HepG2 (cell line): Measurements from ENCODE around the gene AP4S1. TPM values are rescaled to one million over a fixed set of nuclear protein-coding genes. Genes with fewer than 3 reads are reported as not detected.

Source experiments
- ASH2L ChIP-seq: fragments of 300-600, 200-600 bp; sonication (generic); IDR thresholded peaks from 2 replicates; pipeline ENCODE4 v1.7.0; 2017; ENCODE audit warnings: low read depth, mild to moderate bottlenecking, moderate library complexity, mixed read lengths, low read length; ENCODE audit not compliant: insufficient read length
- BCL6 ChIP-seq: IDR thresholded peaks from 2 replicates; pipeline ENCODE4 v1.6.1; 2016; ENCODE audit warnings: missing genetic modification reagents, missing compliant biosample characterization
- CBFB ChIP-seq: sonication (generic); formaldehyde crosslinking; IDR thresholded peaks from 2 replicates; pipeline ENCODE4 v1.4.0; 2020; ENCODE audit warnings: missing genetic modification reagents
- GATAD2A ChIP-seq: IDR thresholded peaks from 2 replicates; pipeline ENCODE4 v1.6.1; 2016
- KAT8 ChIP-seq: IDR thresholded peaks from 2 replicates; pipeline ENCODE4 v1.6.1; 2016; ENCODE audit warnings: missing genetic modification reagents, missing compliant biosample characterization
- NFYC ChIP-seq: IDR thresholded peaks from 2 replicates; pipeline ENCODE4 v1.6.1; 2016; ENCODE audit warnings: missing genetic modification reagents, missing compliant biosample characterization
- PAF1 ChIP-seq: IDR thresholded peaks from 2 replicates; pipeline ENCODE4 v1.6.1; 2016; ENCODE audit warnings: missing genetic modification reagents, missing compliant biosample characterization
- REL ChIP-seq: sonication (generic); formaldehyde crosslinking; conservative IDR thresholded peaks from 2 replicates; pipeline ENCODE4 v1.8.0; 2022; ENCODE audit warnings: mild to moderate bottlenecking, missing genetic modification reagents, moderate library complexity
- RFX5 ChIP-seq: IDR thresholded peaks from 2 replicates; pipeline ENCODE4 v1.6.1; 2011; ENCODE audit warnings: low read depth, low read length, improper control_type of control experiment
- RXRA ChIP-seq: sonication (generic); formaldehyde crosslinking; IDR thresholded peaks from 2 replicates; pipeline ENCODE4 v1.5.1; 2020; ENCODE audit warnings: missing genetic modification reagents
- SUZ12 ChIP-seq: fragments of 150-350 bp; IDR thresholded peaks from 2 replicates; pipeline ENCODE4 v1.6.1; 2014; ENCODE audit warnings: low read depth, low read length
- TAF1 ChIP-seq: sonication (generic); formaldehyde crosslinking; IDR thresholded peaks from 2 replicates; pipeline ENCODE4 v1.4.0; 2020; ENCODE audit warnings: missing genetic modification reagents
- TEAD2 ChIP-seq: sonication (generic); formaldehyde crosslinking; IDR thresholded peaks from 2 replicates; pipeline ENCODE4 v1.9.0; 2021; ENCODE audit warnings: missing genetic modification reagents
- THAP11 ChIP-seq: IDR thresholded peaks from 2 replicates; pipeline ENCODE4 v1.6.1; 2016; ENCODE audit warnings: missing biosample characterization, missing genetic modification reagents
- ZFP1 ChIP-seq: IDR thresholded peaks from 2 replicates; pipeline ENCODE4 v1.6.1; 2016
- ZNF383 ChIP-seq: sonication (generic); formaldehyde crosslinking; IDR thresholded peaks from 2 replicates; pipeline ENCODE4 v1.4.0; 2020; ENCODE audit warnings: missing genetic modification reagents, mild to moderate bottlenecking, borderline replicate concordance
- ZNF549 ChIP-seq: sonication (generic); formaldehyde crosslinking; IDR thresholded peaks from 2 replicates; pipeline ENCODE4 v1.5.0; 2020; ENCODE audit warnings: missing genetic modification reagents
- ZNF567 ChIP-seq: sonication (generic); formaldehyde crosslinking; IDR thresholded peaks from 2 replicates; pipeline ENCODE4 v1.8.1; 2023; ENCODE audit warnings: mild to moderate bottlenecking, missing genetic modification reagents, borderline replicate concordance
- ZNF572 ChIP-seq: sonication (generic); formaldehyde crosslinking; IDR thresholded peaks from 2 replicates; pipeline ENCODE4 v1.5.1; 2020; ENCODE audit warnings: mild to moderate bottlenecking, missing genetic modification reagents
- ZNF7 ChIP-seq: IDR thresholded peaks from 2 replicates; pipeline ENCODE4 v1.6.1; 2016; ENCODE audit warnings: missing biosample characterization, missing genetic modification reagents
- ZNF790 ChIP-seq: sonication (generic); formaldehyde crosslinking; IDR thresholded peaks from 2 replicates; pipeline ENCODE4 v1.8.0; 2022; ENCODE audit warnings: missing genetic modification reagents, mild to moderate bottlenecking, borderline replicate concordance
- polyA plus RNA-seq, 8 experiments: library from polyadenylated mRNA; depleted of rRNA in 3 of 8; stranded (reverse) in 7 of 8; unstranded in 1 of 8; fragments of >200 nt; fragmentation: Illumina TruSeq in 4 of 8; extraction: Trizol in 4 of 8; gene quantifications; 2 replicates each; pipeline versions ENCODE4 v1.2.1 to v1.2.3, GENCODE V29; 2011 to 2016; ENCODE audit warnings: low read depth in 4 of 8, missing spikeins in 1 of 8, mixed read lengths in 1 of 8; ENCODE audit not compliant: insufficient read depth in 1 of 8
- total RNA-seq, 5 experiments: library from RNA; depleted of rRNA; stranded (reverse); fragments of >200 nt; fragmentation: Illumina TruSeq; extraction: Trizol; gene quantifications; 2 replicates each; pipeline ENCODE4 v1.2.3, GENCODE V29; 2016; ENCODE audit warnings: low read depth in 1 of 5
- TF ChIP-seq, protein P1 (sequence below): sonication (generic); formaldehyde crosslinking; IDR thresholded peaks from 2 replicates; pipeline ENCODE4 v1.9.0; 2021; ENCODE audit warnings: missing genetic modification reagents, mild to moderate bottlenecking, borderline replicate concordance
- TF ChIP-seq, protein P2 (sequence below): sonication (generic); formaldehyde crosslinking; IDR thresholded peaks from 2 replicates; pipeline ENCODE4 v1.4.0; 2020; ENCODE audit warnings: missing genetic modification reagents, borderline replicate concordance
- TF ChIP-seq, protein P3 (sequence below), 2 experiments: sonication (generic) in 1 of 2; formaldehyde crosslinking in 1 of 2; IDR thresholded peaks; 2 replicates each; pipeline versions ENCODE4 v1.4.0 to v1.6.1; 2018 to 2020; ENCODE audit warnings: missing genetic modification reagents in 2 of 2, borderline replicate concordance in 1 of 2, low read depth in 1 of 2, mild to moderate bottlenecking in 1 of 2, missing biosample characterization in 1 of 2
- TF ChIP-seq, protein P4 (sequence below): sonication (generic); formaldehyde crosslinking; IDR thresholded peaks from 2 replicates; pipeline ENCODE4 v1.5.0; 2020; ENCODE audit warnings: missing genetic modification reagents

AP4S1 gene
- total and polyA plus RNA-seq, 2 of the 13 experiments (the other 11 are each of a cell fraction or from before 2014, with no cell fraction given) = 3.9 to 21.1 TPM

DNA sequence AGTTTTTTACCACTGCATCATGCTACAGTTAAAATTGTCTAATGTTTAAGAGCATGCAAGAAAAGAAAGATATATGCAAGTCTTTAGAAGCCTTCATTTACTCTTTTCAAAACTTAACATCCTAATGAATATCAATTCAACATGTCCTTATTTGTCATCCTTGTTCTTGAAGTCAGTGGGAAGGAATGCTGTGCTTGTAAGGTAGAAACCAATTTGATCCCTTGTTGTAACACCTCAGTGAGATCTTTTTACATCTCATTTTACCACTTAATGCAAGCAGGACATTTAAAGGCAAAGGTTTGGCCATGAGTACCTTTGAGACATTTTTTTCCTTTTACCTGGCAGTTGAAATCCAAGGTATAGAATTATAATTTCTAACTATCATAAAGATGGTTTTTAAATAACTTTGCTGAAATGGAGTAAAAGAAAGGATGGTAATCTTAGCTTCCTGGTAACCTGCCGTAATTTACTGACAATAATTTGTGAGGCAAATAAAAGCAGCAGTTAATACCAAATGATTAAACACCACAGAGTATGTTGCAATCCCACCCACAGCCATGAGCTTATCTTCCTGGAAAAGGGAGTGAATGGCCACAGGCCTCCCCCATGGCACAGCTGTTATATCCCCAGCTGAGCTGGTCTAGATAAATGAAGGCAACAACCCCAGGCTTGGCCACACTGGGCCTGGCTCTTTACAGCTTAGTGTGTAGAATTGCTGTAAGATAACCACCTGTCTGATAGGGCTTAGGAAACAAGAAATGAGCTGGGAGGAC, 33.9 kb downstream of the AP4S1 start (continued):
- TF ChIP-seq, protein P1, sequence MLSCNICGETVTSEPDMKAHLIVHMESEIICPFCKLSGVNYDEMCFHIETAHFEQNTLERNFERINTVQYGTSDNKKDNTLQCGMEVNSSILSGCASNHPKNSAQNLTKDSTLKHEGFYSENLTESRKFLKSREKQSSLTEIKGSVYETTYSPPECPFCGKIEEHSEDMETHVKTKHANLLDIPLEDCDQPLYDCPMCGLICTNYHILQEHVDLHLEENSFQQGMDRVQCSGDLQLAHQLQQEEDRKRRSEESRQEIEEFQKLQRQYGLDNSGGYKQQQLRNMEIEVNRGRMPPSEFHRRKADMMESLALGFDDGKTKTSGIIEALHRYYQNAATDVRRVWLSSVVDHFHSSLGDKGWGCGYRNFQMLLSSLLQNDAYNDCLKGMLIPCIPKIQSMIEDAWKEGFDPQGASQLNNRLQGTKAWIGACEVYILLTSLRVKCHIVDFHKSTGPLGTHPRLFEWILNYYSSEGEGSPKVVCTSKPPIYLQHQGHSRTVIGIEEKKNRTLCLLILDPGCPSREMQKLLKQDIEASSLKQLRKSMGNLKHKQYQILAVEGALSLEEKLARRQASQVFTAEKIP (CRISPR knock-in tag) = no peak
- TF ChIP-seq KAT8 (peak; percentile 39; the same call in 1 of the 2 replicates), REL (CRISPR knock-in tag) (no peak), NFYC (CRISPR knock-in tag) (no peak), TEAD2 (no peak), SUZ12 (no peak), ZNF790 (no peak), ZNF549 (CRISPR knock-in tag) (no peak), TAF1 (CRISPR knock-in tag) (no peak), ZNF383 (CRISPR knock-in tag) (no peak), BCL6 (CRISPR knock-in tag) (0 out of 2 replicates have a peak, but pooled peaks have one; percentile 12), PAF1 (no peak), ZNF567 (CRISPR knock-in tag) (no peak), GATAD2A (CRISPR knock-in tag) (peak; percentile 70), RFX5 (no peak), ZNF7 (CRISPR knock-in tag) (no peak), RXRA (no peak), ZNF572 (CRISPR knock-in tag) (no peak), ASH2L (no peak), CBFB (0 out of 2 replicates have a peak, but pooled peaks have one; percentile 28), THAP11 (CRISPR knock-in tag) (no peak), ZFP1 (CRISPR knock-in tag) (peak; percentile 89; the same call in 1 of the 2 replicates)
- TF ChIP-seq, protein P2, sequence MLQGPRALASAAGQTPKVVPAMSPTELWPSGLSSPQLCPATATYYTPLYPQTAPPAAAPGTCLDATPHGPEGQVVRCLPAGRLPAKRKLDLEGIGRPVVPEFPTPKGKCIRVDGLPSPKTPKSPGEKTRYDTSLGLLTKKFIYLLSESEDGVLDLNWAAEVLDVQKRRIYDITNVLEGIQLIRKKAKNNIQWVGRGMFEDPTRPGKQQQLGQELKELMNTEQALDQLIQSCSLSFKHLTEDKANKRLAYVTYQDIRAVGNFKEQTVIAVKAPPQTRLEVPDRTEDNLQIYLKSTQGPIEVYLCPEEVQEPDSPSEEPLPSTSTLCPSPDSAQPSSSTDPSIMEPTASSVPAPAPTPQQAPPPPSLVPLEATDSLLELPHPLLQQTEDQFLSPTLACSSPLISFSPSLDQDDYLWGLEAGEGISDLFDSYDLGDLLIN = no peak
- TF ChIP-seq, protein P3, sequence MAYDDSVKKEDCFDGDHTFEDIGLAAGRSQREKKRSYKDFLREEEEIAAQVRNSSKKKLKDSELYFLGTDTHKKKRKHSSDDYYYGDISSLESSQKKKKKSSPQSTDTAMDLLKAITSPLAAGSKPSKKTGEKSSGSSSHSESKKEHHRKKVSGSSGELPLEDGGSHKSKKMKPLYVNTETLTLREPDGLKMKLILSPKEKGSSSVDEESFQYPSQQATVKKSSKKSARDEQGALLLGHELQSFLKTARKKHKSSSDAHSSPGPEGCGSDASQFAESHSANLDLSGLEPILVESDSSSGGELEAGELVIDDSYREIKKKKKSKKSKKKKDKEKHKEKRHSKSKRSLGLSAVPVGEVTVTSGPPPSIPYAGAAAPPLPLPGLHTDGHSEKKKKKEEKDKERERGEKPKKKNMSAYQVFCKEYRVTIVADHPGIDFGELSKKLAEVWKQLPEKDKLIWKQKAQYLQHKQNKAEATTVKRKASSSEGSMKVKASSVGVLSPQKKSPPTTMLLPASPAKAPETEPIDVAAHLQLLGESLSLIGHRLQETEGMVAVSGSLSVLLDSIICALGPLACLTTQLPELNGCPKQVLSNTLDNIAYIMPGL (CRISPR knock-in tag; IDR thresholded peaks at IDR 0.05; ENCODE audit: borderline replicate concordance in 1 of 2, low read depth in 1 of 2) = 0 out of 4 replicates have a peak, but pooled peaks of 1 of the 2 experiments have one; percentile 12
- TF ChIP-seq, protein P4, sequence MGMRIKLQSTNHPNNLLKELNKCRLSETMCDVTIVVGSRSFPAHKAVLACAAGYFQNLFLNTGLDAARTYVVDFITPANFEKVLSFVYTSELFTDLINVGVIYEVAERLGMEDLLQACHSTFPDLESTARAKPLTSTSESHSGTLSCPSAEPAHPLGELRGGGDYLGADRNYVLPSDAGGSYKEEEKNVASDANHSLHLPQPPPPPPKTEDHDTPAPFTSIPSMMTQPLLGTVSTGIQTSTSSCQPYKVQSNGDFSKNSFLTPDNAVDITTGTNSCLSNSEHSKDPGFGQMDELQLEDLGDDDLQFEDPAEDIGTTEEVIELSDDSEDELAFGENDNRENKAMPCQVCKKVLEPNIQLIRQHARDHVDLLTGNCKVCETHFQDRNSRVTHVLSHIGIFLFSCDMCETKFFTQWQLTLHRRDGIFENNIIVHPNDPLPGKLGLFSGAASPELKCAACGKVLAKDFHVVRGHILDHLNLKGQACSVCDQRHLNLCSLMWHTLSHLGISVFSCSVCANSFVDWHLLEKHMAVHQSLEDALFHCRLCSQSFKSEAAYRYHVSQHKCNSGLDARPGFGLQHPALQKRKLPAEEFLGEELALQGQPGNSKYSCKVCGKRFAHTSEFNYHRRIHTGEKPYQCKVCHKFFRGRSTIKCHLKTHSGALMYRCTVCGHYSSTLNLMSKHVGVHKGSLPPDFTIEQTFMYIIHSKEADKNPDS (CRISPR knock-in tag) = no peak
